MCF 10A (cell line): ENCODE data around the gene NUP214. TPM values are rescaled to one million over a fixed set of nuclear protein-coding genes. Genes with fewer than 3 reads are reported as not detected.
A peak's percentile ranks its signal among the peaks of the same experiment; 100 is the strongest.

Experiments used
- Bru-seq: library from RNA; stranded (reverse); fragments of 400-500 nt; gene quantifications from one replicate; lab custom pipeline; 2021; lab: Mats Ljungman, UMichigan
- BruChase-seq, 2 experiments: library from RNA; stranded (reverse); fragments of 400-500 nt; gene quantifications; one replicate each; lab custom pipeline; 2021; lab: Mats Ljungman, UMichigan
- BruUV-seq: library from RNA; stranded (reverse); fragments of 400-500 nt; replicated peaks from 2 replicates; lab custom pipeline; 2021; lab: Mats Ljungman, UMichigan
- CTCF ChIA-PET: fragments of 300-600 bp; sonication (Branson Sonifier 250); formaldehyde crosslinking; extraction: SDS; loops from one replicate; lab custom pipeline; 2021; ENCODE audit warnings: antibody characterized with exemption, inconsistent platforms; lab: Yijun Ruan, JAX
- POLR2A ChIA-PET: fragments of 300-600, 350-650 bp; sonication (Branson Sonifier 250); formaldehyde crosslinking; extraction: SDS; loops from one replicate; lab custom pipeline; 2020; ENCODE audit warnings: antibody characterized with exemption, inconsistent platforms; lab: Yijun Ruan, JAX
- DNase-seq: peaks from one replicate; pipeline ENCODE4 v3.0.0-alpha.2; 2018; ENCODE audit not compliant: unreplicated experiment
- H3K27ac Mint-ChIP-seq: one replicate; pipeline ENCODE4 v1.8.0; 2022; ENCODE audit warnings: mild to moderate bottlenecking, low read depth, mixed read lengths; ENCODE audit not compliant: unreplicated experiment
- H3K27me3 Mint-ChIP-seq: one replicate; pipeline ENCODE4 v1.8.0; 2022; ENCODE audit warnings: mixed read lengths; ENCODE audit not compliant: insufficient read depth, unreplicated experiment
- H3K36me3 Mint-ChIP-seq: one replicate; pipeline ENCODE4 v1.8.0; 2022; ENCODE audit warnings: mild to moderate bottlenecking, moderate library complexity, mixed read lengths; ENCODE audit not compliant: insufficient read depth, unreplicated experiment
- H3K4me1 Mint-ChIP-seq: one replicate; pipeline ENCODE4 v1.8.0; 2022; ENCODE audit warnings: mixed read lengths; ENCODE audit not compliant: insufficient read depth, unreplicated experiment
- H3K4me3 Mint-ChIP-seq: one replicate; pipeline ENCODE4 v1.8.0; 2022; ENCODE audit warnings: mild to moderate bottlenecking, moderate library complexity, mixed read lengths; ENCODE audit not compliant: unreplicated experiment
- H3K9me3 Mint-ChIP-seq: one replicate; pipeline ENCODE4 v1.8.0; 2022; ENCODE audit warnings: mixed read lengths; ENCODE audit not compliant: unreplicated experiment
- intact Hi-C: fragments of 100-400 bp; cut with micrococcal nuclease; formaldehyde crosslinking; loops from 2 replicates; pipeline ENCODE4 v1.14.1; 2022
- long read RNA-seq: library from polyadenylated mRNA; stranded (forward); transcript quantifications from one replicate; pipeline ENCODE4 v2.0.0, GENCODE V29; 2022
- total RNA-seq: library from RNA; stranded (reverse); gene quantifications from 2 replicates; pipeline ENCODE4 v1.2.3, GENCODE V29; 2022
- TF ChIP-seq, protein P1 (sequence below): fragments of 200-600 bp; IDR thresholded peaks from one replicate; pipeline ENCODE4 v1.8.0; 2022; ENCODE audit warnings: antibody characterized with exemption, mild to moderate bottlenecking; ENCODE audit not compliant: unreplicated experiment

NUP214 gene
- total RNA-seq: 41.8 and 46.9 TPM in 2 replicates
- Bru-seq, nascent RNA: percentile 84 among the genes with signal in this experiment
- percentile 86 among the genes with signal in this experiment for BruChase-seq, experiment 1, labeled RNA remaining after a 6-hour chase
- percentile 87 among the genes with signal in this experiment for BruChase-seq, experiment 2, labeled RNA remaining after a 2-hour chase
- long read RNA-seq, full-length matches to known transcripts: 3 of 31 reads
- long read RNA-seq, partial matches to known transcripts: 20 of 31 reads
- long read RNA-seq, other reads (novel, unspliced or antisense): 8 of 31 reads

DNA sequence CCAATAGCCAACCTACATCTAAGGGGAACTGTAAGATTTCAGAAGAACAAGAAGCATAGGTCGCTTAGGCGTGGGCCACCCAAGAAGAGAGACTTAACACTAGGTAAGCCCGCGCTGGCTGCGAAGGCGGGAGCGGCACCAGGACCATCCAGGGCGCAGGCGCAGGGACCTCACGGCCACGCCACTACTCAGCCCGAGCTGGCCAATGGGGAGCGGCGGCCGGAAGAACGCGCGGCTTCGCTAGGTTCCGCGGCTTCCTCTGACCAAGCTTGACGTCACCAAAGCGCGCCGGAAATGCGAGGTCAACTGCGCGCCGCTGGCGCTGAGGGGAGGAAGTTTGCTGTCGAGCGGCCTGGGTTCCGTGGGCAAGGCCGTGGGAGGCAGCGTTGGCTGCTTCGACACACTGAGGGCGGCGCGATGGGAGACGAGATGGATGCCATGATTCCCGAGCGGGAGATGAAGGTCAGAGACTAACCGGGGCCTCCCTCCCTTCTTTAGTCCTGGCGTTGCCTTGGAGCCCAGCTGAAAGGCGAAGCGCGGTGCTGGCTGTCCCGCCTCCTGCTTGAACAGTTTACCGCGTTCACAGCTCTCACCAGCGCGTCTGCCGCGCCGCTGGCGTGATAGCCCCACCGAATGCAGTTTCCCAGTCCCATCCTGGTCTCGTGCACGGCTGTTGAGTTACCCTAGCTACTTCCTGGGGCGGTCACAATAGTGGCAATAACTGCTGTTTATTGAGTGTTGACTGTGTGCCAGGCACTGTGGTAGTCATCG, at the start of gene NUP214:
NUP214 (plus strand) TSS at position 299 of the 771 bp plus-strand sequence; CDS start at position 418, 119 bp downstream.
- no peaks in the 10 kb centered on the region for H3K9me3 Mint-ChIP-seq
- TF ChIP-seq, protein P1, sequence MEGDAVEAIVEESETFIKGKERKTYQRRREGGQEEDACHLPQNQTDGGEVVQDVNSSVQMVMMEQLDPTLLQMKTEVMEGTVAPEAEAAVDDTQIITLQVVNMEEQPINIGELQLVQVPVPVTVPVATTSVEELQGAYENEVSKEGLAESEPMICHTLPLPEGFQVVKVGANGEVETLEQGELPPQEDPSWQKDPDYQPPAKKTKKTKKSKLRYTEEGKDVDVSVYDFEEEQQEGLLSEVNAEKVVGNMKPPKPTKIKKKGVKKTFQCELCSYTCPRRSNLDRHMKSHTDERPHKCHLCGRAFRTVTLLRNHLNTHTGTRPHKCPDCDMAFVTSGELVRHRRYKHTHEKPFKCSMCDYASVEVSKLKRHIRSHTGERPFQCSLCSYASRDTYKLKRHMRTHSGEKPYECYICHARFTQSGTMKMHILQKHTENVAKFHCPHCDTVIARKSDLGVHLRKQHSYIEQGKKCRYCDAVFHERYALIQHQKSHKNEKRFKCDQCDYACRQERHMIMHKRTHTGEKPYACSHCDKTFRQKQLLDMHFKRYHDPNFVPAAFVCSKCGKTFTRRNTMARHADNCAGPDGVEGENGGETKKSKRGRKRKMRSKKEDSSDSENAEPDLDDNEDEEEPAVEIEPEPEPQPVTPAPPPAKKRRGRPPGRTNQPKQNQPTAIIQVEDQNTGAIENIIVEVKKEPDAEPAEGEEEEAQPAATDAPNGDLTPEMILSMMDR: no peak
- peak within 1 kb of the TSS; percentile 96 for H3K4me3 Mint-ChIP-seq
- H3K27me3 Mint-ChIP-seq: no peaks in the 10 kb centered on the region
- intact Hi-C loops: no loop called here
- BruUV-seq: TSS peak; percentile 54
- ChIA-PET POLR2A (interaction anchor here (0.6 to 2.8 kb wide), 36 partner anchors 8 to 1933 kb away, joined by 3 to 20 read pairs (median 4); partner anchors contain the start of gene AIF1L), CTCF (interaction anchor here (0.6 to 1.3 kb wide), 4 partner anchors 13 to 177 kb away, joined by 3 to 9 read pairs (median 4); no protein-coding TSS in a partner anchor)
- H3K27ac Mint-ChIP-seq: peak within 1 kb of the TSS; percentile 97
- H3K4me1 Mint-ChIP-seq: no peaks in the 10 kb centered on the region
- DNase-seq: peak; percentile 97
- H3K36me3 Mint-ChIP-seq: peaks cover 37% of the 10 kb centered on the region

DNA sequence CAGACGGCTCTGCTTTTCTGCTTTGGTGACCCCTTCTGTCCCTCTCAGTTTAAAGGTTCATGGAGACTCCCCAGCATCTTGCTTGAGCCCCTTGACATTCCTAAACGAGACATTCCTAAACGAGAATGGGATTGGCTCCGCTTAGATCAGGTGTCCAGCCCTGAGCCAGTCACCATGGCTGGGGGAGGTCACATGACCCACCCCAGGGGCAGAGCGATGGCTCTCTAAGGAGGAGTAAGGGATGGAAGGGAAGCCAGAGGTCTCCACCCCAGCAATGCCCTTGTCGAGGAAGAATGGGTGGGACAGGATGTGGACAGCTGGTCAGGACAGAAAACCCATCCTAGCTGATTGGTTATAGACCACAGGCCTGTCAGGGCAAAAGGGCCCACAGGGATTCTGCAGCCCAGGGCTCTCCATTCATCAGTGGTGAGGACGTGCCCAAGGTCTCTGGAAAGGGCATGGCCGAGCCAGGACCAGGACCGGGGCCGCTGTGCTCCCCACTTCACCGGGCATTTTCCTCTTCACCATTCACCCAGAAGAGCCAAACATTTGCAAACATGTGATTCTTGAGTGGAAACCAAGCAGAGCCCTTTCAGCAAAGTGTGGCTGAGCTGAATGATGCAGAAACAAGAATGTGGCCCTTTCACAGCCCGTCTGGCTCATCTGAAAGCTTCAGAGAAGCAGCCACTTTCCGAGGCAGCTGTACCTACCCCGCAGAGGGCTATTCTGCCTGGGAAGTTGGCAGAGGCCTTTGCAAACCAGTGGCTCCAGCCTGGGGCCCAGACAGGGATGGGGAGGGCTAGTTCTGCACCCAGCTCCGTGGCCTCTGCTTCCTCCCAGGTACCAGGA, 48.8 kb upstream of the NUP214 start:
- no peak for DNase-seq
- no peak overlapping the region for H3K4me3 Mint-ChIP-seq
- ChIA-PET CTCF (interaction anchor here (0.6 to 2.0 kb wide), 4 partner anchors 19 to 1304 kb away, joined by 3 to 9 read pairs (median 4); no protein-coding TSS in a partner anchor), POLR2A (interaction anchor here (0.6 kb wide), 1 partner anchor 46 kb away, joined by 3 read pairs; no protein-coding TSS in a partner anchor)
- no peaks in the 10 kb centered on the region for H3K27me3 Mint-ChIP-seq
- H3K9me3 Mint-ChIP-seq: no peaks in the 10 kb centered on the region
- TF ChIP-seq, protein P1: no peak
- intact Hi-C loops: no loop called here
- H3K4me1 Mint-ChIP-seq: peaks cover 6% of the 10 kb centered on the region
- no peak overlapping the region for H3K27ac Mint-ChIP-seq
- BruUV-seq: no TSS peak
- no peaks in the 10 kb centered on the region for H3K36me3 Mint-ChIP-seq

DNA sequence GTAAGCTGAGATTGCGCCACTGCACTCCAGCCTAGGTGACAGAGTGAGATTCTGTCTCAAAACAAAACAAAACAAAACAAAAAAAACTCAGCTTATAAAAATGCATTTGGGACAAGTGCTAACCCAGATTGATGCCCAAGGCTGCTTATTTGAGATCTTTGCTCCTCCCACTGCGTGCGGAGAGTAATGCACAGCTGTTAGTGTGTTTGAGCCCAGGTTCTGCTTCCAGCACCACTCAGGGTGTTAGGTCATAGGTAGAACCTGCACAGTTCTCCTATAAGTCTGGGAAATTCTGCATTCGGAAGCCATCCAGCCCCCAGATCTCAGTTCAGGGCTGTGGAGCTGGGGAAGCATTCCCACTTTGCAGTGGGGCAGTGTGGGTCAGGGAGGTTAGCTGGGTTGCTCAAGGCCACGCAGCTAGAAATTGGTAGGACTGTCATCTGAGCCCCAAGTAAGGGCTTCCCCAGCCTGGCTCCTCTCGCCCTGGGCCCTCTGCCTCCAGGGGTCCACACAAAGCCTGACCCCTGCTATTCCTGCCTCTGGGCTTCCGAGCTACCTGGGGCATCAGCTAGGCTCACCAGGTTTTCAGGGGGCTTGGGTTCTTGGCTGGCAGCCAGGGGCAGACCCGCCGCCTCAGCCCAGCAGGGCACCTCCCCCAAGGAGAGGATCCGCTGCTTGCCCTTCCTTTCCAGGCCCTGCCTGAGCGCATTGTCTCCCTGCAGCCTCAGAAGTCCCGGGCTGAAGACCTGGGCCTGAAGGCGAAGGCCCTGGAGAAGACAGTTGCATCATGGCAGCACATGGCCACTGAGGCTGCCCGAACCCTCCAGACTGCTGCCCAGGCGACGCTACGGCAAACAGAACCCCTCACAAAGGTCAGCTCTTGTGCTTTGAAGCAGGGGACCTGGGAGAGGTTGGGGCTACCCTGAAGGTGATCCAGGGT, 46.7 kb upstream of the NUP214 start:
- intact Hi-C loops: no loop called here
- Mint-ChIP-seq H3K36me3 (no peaks in the 10 kb centered on the region), H3K4me3 (no peak overlapping the region), H3K27me3 (no peaks in the 10 kb centered on the region), H3K27ac (no peak overlapping the region), H3K9me3 (no peaks in the 10 kb centered on the region), H3K4me1 (peaks cover 6% of the 10 kb centered on the region)
- TF ChIP-seq, protein P1: no peak
- no peak for DNase-seq
- no TSS peak for BruUV-seq
- ChIA-PET POLR2A (no interaction called here), CTCF (interaction anchor here (0.6 to 2.0 kb wide), 3 partner anchors 21 to 535 kb away, joined by 3 to 9 read pairs (median 3); no protein-coding TSS in a partner anchor)
